Measurements from ENCODE around the gene FKRP. TPM values are rescaled to one million over a fixed set of nuclear protein-coding genes. Genes with fewer than 3 reads are reported as not detected.
A peak's percentile ranks its signal among the peaks of the same experiment; 100 is the strongest.

FKRP gene
- total RNA-seq, 1 experiment from 2014 or later: 23.1 TPM

DNA sequence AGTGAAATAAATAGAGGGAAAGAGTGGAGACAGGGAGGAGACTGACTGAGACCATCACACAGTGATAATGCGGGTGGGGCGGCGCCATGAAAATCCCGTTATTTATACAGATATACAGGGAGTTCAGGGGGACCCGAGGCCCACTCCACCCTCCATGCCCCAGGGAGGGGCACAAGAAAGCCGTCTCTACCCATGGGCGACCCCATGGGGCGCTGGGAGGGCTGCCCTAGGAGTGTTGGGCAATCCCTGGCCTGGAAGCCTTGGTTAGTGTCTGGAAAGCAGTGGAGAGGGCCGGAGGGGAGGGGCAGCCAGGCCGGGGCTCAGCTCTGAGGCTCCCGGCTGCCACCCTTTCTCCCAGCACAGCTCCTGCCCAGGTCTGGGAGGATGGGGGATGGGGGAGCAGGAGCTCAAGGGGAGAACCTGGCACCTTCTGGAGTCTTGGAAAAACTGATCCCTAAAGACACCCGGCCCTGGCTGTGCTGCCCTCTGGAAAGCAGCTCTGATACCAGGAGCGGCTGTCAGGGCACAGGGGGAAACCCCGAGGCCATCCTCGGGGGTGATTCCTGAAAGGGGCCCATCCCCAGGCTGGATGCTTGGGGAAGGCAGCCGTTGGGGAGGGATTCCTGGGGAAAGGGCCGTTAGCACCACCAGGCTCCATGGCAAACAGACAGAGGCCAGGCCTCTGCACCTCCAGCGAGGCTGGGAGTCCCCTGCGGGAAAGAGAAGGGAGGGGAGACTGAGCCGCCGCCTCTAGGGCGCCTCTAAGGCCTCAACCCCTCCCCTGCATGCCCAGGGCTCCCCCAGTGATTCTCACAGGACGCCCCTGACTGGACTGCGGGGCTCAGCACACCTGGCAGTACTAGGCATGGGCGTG lies 26.0 kb upstream of the FKRP start:
- no peak for DNase-seq (ENCODE audit: low read depth)

DNA sequence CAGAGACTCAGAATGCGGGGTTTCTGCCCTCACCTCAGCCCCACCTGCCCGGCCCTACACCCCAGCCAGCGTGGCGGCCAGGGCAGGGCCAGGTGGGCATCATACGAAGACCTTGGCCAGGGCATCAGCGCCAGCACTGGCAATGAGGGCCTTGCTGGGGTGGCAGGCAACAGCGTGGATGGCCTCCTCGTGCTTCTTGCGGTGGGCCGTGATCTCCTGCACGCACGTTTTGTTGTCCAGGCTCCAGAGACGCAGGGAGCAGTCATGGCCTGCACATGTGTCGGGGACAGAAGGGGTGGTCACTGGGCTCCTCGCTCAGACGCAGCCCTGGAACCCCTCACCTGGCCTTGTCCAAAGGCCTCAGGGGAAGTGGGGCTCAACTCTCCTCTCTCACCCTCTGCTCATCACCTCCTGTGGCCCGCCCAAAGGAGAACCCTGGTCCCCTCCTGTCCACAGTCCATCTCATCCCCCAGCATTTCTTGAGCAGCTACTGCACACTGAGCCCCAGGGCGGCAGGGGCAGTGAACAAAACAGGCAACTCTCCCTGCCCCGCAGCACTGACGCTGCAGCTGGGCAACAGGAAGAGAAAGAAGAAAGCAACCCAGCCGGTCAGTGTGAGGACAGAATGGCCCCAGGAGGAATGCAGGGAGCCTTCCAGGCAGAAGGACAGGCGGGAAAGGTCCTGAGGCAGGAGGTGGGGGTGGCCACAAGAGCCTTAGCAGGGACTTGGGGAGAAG lies 25.2 kb upstream of the FKRP start:
- no peak for DNase-seq (ENCODE audit: low read depth)

DNA sequence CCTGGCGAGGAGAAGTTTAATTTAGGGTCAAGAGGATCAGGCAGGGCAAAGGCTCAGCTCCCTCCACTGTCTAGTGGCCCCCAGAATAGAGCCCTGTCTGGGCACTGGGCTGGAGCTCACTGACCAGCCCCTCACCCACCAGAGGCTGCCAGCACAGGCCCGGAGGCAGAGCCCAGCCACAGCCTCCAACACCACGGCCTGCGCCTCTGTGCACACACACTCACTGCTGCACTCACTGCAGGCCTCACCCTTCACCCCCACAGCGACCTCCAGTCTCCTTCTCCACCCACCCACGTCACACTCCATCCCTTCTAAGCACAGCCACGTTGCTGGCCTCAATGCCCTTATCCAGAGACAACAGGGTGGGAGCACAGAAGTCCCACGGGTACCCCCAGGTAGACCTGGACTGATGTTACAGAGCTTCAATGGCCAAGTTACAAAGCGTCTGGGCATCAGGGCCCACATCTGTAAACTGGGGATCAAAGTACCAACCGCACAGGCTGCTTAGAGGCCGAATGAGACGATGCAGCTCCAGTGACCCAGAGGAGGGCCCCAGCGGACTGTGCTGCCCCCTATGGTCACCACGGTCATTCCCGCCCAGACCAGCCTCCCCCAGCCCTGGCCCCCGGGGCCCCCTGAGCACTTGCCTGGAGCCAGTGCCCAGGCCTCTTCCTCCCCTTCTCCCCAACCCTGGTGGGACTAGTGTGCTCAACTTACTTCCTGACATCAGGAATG lies 24.4 kb upstream of the FKRP start:
- DNase-seq (ENCODE audit: low read depth): no peak

DNA sequence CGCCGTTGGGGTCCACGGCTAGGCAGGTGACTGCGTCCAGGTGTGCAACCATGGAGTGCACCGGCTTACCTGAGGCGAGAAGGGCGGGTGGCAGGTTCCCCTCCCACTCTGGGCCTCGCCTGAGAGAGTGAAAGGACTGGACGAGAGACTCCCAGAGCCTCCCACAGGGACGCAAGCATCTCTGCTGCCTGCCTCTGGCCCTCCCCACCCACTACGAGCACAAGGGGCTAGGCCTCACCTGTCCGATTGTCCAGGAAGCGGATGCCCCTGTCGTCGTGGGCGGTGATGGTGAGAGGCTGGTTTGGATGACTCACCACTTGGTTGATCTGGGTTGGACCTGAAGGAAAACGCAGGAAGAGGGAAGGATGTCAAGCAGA lies 23.9 kb upstream of the FKRP start:
- no peak for DNase-seq (ENCODE audit: low read depth)

DNA sequence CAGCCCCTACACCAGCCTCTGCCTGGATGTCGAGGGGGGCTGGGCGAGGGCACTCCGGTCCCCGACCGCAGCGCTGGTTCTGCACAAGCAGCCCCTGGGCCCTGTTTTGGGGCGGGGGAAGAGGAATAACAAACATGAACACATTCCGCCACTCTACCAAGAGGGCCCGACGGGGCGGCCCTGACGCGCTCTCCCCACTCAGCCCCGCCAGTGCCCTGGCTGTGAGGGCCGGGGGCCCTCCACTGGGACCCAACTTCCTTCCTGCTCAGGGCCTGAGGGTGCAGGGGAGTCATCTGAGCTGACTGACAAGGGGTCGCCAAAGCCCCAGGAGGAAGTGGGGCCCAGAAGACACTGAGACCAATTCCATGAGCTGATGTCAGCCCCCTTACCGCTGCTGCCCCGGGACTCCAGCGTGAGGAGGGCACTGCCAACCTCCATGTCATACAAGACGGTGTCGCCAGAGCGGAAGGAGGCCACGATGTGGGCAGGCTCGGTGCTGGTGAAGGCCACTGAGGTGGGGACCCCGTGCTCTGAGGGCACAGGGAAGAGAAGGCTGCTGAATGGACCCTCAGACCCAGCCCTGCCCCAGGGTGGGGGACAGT lies 23.3 kb upstream of the FKRP start:
- DNase-seq (ENCODE audit: low read depth): no peak

DNA sequence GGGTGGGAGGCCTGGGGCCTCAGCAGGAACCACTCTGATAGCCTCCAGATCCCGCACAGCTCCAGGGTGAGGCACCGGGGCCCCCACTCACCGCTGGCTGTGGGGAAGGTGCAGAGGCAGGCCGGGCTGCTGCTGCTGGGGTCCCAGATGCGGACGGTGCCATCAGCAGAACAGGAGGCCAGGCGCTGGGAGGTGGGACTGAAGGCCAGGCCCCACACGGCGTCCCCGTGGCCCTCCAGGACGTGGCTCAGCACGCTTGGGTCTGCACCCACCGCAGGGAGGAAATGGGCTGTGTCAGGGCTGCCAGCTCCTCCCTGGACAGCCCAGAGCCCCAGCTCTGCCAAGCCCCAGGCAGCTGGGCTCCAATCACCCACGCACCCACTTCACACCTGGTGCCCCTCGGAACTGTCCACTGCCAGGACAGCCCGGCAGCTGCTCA lies 22.8 kb upstream of the FKRP start:
- no peak for DNase-seq (ENCODE audit: low read depth)

DNA sequence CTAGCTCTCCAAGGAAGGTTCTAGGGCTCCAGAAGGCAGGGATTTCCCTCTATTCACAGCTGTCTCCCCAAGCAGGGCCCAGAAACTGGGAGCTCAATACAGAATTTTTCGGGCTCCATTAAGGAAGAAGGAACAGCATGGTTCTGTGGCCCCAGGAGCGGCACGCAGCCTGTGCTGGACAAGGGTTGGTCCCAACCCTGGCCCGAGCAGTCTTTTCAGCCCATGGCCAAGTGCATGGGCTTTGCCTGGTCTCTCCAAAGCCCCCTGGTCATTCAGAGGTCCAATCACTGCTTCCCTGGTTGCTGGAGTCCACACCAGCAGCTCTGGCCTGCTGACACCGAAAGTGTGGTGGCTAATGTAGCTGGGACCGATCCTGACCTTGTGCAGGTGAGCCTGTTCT lies 22.4 kb upstream of the FKRP start:
- DNase-seq (ENCODE audit: low read depth): no peak

DNA sequence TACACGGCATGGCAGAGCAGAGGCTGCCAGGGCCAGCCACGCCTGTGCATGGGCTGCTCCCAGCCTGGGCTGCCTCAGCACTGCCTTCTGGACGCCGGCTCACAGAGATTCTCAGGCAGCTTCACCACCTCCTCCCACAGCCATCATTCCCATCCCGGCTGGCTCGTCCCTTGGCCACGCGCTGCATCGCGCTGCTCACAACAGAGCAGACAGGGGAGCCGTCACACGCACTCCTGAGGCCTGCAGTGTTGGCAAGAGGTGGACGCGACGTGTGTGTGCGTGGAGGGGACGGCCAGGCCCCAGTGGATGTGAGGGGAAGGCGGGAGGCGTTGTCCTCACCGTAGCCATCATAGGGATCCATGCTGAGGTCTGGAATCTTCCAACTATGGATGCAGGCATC lies 21.4 kb upstream of the FKRP start:
- no peak for DNase-seq (ENCODE audit: low read depth)

DNA sequence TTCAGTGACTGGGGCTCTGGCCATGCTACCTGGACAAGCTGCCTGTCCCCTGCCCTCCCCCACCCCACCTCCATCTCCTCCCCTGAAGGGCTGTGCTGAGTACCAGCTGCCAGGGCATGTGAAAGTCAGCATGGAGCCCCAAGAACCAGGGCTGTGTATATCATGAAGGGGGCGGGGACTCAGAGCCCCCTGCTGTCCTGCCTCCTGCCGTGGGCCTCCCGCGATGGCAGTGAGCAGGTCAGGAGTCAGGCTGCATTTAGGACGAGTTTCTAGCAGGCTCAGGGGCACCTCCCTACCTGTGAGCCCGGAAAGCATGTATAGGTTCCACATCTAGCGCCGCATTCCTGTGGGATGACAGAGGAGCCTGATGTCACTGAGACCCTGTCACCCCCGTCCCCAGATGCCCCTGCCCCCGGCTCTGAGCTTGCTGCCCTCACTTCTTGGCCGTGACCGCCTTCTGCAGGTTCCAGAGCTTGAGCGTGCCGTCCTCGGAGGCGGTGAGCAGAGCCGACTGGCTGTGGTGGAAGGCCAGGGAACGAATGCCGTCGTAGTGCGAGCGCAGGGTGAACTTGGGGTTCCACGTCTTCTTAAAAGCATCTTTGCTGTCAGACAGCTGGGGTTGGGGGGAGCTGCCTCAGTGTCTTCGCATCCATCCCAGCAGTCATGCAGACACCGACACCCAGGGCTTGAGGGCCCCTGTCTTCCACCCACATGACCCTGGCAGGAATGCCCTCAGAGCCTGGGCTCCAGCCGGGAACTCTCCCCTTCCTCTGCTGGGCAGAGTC lies 20.6 kb upstream of the FKRP start:
- DNase-seq (ENCODE audit: low read depth): no peak

DNA sequence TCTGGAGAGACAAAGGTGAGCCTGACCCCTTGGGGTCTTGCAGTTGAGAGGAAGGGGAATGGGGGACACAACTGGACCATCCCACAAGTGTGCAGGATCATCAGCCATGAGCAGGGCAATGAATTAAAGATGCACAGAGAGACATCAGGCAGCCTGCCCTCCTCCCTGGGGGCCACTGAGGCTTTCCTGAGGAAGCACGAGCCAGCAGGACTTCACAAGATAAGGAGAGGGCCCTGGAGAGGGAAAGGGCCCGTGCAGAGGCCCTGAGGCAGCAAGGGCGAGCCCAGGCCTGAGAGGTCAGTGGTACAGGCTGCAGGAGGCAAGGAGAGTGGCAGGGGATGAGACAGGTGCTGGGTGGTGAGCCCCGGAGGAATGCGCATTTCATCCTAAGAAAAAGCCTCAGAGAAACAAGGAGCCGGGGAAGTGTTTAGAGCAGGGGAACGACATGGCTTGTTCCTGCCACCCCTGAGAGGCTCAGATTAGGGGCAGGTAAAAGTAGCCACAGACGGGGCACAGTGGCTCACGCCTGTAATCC lies 19.9 kb upstream of the FKRP start:
- DNase-seq (ENCODE audit: low read depth): no peak

DNA sequence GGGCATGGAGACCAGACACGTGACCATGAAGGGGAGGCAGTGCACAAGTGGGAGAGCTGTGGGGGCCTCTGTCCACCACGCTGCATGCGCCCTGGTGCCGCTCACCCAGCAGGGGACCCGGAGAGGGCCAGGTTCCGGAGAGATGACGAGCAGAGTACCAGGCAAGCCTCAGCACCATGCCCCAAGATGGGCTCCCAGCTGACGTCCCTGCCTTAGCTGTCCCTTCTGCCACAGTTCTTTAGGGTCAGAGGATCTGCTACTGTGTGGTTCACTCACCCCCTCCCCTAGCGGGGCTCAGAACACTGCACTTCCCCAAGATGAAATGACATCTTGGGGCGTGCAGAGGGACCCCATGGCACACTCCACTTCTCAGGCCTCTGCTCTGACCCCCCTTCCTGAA lies 19.3 kb upstream of the FKRP start:
- DNase-seq (ENCODE audit: low read depth): no peak

DNA sequence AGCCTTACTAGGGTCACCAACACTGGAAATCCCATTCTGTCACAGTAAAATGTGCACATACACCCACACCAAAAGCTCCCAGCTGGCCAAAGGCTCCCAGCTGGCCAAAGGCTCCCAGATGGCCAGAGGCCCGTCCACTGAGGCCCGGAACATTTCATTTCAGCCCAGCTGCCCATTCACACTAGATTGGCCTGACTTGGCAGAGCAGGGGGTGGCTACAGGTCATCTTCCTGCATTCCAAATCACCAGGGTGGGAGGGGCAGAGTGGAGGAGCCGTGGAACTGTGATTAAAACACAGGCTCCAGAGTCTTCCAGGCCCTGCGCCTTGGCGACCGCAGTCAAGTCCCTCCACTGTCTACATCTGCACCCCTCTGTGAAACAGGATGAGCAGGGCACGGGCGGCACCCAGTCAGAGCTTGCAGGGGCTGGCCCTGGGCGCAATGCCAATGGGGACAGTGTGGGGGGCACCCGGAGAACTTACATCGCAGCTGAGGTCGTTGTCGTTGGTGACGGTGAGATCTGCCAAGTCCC lies 18.8 kb upstream of the FKRP start:
- DNase-seq (ENCODE audit: low read depth): no peak

DNA sequence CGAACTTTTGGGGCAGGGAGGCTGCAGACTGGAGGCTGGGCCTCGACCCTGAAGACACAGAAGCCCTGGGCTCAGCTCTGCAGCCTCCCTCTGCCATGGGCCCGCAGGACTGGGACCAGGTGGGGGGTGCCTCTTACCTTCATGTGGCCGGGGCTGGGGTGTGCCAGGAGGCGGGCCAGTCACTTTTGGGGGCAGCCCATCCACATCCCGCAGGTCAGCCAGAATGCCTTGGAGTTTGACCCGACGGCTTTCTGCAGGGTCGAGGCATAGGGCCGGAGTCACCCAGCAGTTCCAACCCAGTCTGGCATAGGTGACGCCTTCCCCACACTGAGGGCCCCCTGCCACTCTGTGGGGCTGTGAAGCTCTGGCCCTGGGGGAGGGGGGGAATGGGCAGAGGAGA lies 18.1 kb upstream of the FKRP start:
- no peak for DNase-seq (ENCODE audit: low read depth)

DNA sequence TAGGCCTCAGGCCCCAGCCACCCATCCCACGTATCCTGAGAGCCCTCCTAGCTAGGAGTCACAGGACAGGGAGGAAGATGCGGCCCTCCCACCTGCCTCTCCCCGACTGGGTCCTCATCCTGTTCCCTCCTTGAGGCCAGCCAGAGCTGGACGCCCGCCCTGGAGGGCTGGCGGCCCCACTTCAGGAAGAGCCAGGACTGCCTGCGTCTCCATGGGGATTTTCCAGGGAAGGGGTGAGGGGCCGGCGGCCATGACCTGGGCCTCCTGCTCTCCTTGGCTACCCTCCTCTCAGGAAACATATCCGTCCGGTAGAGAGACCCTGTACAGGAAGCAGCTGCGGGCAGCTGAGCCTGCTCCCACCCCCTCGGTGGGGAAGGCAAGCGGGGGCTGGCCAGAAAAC lies 17.6 kb upstream of the FKRP start:
- no peak for DNase-seq (ENCODE audit: low read depth)

DNA sequence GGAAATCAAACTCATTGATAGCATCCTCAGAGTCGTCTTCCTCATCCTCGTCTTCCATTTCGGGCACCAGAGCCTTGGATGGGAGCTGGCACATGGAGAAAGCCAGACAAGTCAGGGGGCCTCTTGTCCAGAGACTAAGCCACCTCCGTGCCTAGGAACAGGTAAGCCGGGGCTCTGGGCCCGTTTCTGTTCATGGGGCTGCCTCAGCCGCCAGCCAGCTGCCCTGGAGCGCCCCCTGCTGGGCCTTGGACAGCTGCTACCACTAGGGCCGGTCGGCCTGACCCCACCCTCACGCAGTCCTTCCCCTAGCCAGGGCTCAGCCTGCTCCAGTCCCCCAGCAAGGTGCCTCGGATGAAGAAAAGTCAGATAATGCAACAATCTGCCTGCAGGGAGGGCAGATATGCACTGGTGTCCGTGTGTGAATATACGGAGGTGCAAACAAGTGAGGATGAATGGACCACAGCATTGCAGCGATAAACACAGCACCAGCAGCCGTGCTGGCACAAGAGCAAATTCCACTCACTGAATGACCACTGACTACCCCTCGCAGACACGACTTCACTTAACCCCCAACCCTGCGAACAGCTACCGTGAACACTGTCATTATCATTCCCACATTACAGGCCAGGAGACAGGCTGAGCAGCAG lies 17.0 kb upstream of the FKRP start:
- peak; percentile 74 for DNase-seq (ENCODE audit: low read depth)

DNA sequence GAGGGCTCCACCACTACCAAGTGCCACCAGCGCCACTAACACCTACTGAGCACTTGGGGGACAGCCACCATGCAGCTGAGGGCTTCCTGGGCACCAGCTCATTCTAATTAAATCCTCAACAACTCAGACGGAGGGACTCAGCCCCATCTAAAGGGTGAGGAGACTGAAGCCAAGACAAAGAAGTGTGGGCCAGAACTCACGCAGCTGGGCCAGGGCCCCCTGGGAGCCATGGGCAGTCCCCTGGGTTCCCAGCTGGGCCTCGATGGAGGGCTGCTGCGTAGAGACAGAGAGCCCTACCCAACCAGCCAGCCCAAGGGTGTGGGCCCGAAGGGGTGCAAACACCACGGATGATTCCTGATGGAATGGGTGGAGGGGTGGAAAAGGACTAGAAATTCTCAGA lies 16.2 kb upstream of the FKRP start:
- DNase-seq (ENCODE audit: low read depth): no peak

DNA sequence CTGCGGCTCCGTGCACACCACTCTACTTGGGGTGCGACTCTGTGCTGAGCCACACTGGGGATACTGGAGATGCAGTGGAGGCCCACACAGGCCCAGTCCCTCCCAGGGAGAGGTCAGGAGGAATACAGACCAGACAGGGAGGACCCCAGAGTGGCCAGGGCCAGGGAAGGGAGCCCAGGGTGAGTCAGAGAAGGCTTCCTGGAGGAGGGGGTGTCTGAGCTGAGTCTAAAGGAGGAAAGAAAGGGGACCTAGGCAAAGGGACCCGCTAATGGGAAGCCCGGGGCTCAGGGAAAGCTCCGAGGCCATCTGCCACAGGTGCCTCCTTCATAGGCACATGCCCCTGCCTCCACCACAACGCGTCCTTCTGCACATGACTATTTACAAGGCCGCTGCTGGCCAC lies 15.7 kb upstream of the FKRP start:
- no peak for DNase-seq (ENCODE audit: low read depth)

DNA sequence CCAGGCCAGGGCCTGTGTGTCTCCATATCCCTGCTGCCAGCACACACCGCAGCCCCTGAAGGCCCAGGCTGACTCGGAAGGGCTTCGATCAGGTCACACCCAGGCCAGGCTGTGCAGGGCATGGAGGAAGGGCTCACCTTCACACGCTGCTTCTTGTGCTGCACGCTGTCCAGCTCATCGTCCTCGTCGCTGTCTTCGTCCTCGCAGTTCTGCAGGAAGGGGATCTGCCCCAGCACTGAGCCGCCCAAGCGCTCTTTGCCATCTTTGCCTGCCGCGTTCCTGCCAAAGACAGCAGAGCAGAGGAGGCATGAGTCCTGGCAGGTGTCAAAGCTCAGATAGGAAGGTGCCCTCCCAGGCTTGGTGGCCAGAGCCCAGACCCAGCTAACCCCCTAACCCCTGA lies 15.3 kb upstream of the FKRP start:
- no peak for DNase-seq (ENCODE audit: low read depth)

DNA sequence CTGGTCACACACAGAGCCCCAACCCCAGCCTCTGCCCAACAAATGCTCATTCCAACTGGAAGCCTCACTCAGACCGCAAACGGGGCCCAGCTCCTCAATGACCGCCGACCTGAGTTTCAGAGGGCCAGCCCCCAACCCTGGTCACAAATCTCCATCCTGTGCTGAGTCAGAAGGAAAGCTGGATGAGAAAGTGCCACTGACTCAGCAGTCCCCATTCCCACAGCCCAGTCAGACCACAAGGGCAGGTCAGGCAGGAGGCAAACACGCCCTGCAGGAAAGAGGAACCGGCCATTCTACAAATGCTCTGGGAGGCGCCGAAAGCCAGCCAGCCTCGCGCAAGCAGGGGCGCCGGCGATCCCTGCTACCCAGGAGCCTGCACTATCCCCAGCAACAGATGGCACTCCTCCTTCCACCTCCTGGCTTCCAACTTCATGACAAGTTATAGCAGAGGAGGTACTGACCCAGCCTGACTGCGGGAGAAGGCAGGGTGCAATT lies 14.8 kb upstream of the FKRP start:
- peak; percentile 96 for DNase-seq (ENCODE audit: low read depth)

DNA sequence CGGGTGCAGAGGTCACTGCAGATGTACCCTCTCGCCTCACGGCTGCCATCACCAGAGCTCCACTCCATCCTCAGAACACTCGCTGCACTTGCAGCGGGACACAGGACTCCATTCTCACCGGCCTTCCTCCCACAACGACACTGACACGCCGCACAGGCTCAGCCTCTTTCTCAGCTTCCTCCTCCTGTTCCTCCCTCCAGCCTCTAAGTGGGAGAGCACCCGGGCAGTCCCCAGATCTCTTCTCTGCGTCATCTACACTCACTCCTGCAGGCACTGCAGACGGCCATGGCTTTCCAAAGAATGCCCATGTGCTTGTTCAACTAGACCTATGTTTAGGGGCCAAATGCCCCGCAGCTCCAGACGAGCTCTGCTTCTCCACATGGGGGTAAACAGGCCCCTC lies 14.3 kb upstream of the FKRP start:
- peak; percentile 74 for DNase-seq (ENCODE audit: low read depth)

Data from Daoy (cell line).